Measurements from ENCODE around the gene ZGPAT. TPM values are rescaled to one million over a fixed set of nuclear protein-coding genes. Genes with fewer than 3 reads are reported as not detected.

Gene ZGPAT
- total RNA-seq, 1 donor from 2014 or later, result 27.2 TPM

DNA sequence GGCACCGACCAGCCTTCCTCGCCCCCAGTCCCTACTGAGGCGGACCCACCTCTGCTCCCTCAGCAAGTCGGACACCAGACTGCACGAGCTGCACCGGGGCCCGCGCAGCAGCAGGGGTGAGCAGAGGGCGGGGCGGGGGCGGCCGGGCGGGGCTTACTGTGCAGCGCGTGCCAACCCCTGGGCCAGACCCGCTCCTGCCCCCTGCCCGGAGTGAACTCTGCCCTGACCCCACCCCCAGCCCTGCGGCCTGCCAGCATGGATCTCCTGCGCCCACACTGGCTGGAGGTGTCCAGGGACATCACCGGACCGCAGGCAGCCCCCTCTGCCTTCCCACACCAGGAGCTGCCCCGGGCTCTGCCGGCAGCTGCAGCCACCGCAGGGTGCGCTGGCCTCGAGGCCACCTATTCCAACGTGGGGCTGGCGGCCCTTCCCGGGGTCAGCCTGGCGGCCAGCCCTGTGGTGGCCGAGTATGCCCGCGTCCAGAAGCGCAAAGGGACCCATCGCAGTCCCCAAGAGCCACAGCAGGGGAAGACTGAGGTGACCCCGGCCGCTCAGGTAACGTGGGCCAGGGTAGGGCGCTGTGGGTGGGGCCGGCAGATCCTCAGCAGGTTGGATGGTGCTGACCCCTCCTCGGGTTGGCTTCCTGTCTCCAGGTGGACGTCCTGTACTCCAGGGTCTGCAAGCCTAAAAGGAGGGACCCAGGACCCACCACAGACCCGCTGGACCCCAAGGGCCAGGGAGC, 30.3 kb downstream of the ZGPAT start:
- no peaks in the 10 kb centered on the region for H3K27me3 ChIP-seq (ENCODE audit: low read depth)
- intact Hi-C loops (cut with DNase I), result no loop called here
- ATAC-seq (no peak), DNase-seq (peak; percentile 59)
- peak overlapping the region; percentile 68 for H3K4me3 ChIP-seq
- H3K9me3 ChIP-seq, result no peaks in the 10 kb centered on the region
- H3K27ac ChIP-seq, result peak overlapping the region; percentile 82
- peaks cover 48% of the 10 kb centered on the region for H3K36me3 ChIP-seq
- H3K4me1 ChIP-seq, result peaks cover 43% of the 10 kb centered on the region
- TF ChIP-seq, protein P1, sequence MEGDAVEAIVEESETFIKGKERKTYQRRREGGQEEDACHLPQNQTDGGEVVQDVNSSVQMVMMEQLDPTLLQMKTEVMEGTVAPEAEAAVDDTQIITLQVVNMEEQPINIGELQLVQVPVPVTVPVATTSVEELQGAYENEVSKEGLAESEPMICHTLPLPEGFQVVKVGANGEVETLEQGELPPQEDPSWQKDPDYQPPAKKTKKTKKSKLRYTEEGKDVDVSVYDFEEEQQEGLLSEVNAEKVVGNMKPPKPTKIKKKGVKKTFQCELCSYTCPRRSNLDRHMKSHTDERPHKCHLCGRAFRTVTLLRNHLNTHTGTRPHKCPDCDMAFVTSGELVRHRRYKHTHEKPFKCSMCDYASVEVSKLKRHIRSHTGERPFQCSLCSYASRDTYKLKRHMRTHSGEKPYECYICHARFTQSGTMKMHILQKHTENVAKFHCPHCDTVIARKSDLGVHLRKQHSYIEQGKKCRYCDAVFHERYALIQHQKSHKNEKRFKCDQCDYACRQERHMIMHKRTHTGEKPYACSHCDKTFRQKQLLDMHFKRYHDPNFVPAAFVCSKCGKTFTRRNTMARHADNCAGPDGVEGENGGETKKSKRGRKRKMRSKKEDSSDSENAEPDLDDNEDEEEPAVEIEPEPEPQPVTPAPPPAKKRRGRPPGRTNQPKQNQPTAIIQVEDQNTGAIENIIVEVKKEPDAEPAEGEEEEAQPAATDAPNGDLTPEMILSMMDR (IDR thresholded peaks at IDR 0.05), result no peak

DNA sequence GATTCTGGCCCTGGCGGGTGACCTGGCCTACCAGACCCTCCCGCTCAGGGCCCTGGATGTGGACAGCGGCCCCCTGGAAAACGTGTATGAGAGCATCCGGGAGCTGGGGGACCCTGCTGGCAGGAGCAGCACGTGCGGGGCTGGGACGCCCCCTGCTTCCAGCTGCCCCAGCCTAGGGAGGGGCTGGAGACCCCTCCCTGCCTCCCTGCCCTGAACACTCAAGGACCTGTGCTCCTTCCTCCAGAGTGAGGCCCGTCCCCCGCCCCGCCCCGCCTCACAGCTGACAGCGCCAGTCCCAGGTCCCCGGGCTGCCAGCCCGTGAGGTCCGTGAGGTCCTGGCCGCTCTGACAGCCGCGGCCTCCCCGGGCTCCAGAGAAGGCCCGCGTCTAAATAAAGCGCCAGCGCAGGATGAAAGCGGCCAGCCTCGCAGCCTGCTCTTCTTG, 30.9 kb downstream of the ZGPAT start:
- Histone ChIP-seq H3K4me1 (peaks cover 43% of the 10 kb centered on the region), H3K27me3 (ENCODE audit: low read depth) (no peaks in the 10 kb centered on the region), H3K27ac (peak overlapping the region; percentile 82), H3K4me3 (peak overlapping the region; percentile 68), H3K9me3 (no peaks in the 10 kb centered on the region), H3K36me3 (peaks cover 48% of the 10 kb centered on the region)
- ATAC-seq, result peak; percentile 42 to 57
- DNase-seq, result peak; percentile 79
- TF ChIP-seq, protein P1 (IDR thresholded peaks at IDR 0.05), result no peak
- intact Hi-C loops (cut with DNase I), result no loop called here

- H3K9me3 ChIP-seq, result no peaks in the 10 kb centered on the region
- peak within 1 kb of the TSS; percentile 73 for H3K4me3 ChIP-seq
- DNase-seq (peak; percentile 85), ATAC-seq (peak; percentile 79 to 82)
- H3K27me3 ChIP-seq (ENCODE audit: low read depth), result no peaks in the 10 kb centered on the region
- intact Hi-C loops (cut with DNase I), result no loop called here
- peaks cover 45% of the 10 kb centered on the region for H3K36me3 ChIP-seq
- peaks cover 43% of the 10 kb centered on the region for H3K4me1 ChIP-seq
- TF ChIP-seq, protein P1 (IDR thresholded peaks at IDR 0.05), result no peak
- peak within 1 kb of the TSS; percentile 85 for H3K27ac ChIP-seq
Measured at GRCh38 chr20:63739130-63740069, 31.6 kb downstream of the ZGPAT start, which contains the start of gene SLC2A4RG. SLC2A4RG (plus strand) TSS chr20:63739776; CDS start chr20:63739913, 137 bp downstream.

DNA sequence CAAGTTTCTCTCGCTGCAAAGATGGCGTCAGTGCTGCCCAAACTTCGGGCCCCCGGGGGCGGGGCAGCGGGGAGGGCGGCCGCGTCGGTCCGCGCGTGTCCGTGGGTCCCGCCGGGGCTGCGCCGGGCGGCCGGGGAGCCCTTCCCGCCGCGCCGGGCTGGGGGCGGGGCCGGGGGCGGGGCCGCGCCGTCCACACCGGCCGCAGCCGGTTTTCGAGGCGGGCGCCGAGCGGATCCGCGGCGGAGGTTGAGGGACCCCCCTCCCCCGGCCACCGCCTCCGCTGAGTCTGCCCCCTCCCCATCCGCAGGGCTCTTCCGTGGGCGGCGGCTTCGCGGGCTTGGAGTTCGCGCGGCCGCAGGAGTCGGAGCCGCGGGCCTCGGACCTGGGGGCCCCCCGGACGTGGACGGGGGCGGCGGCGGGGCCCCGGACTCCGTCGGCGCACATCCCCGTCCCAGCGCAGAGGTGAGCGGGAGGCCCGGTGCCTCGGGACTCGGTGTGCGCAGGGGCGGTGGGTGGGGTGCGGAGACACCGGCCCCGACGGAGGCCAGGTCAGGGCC, 32.3 kb downstream of the ZGPAT start:
- Histone ChIP-seq H3K9me3 (no peaks in the 10 kb centered on the region), H3K36me3 (peaks cover 38% of the 10 kb centered on the region), H3K27ac (peak overlapping the region; percentile 85), H3K4me3 (peak overlapping the region; percentile 73), H3K4me1 (peaks cover 43% of the 10 kb centered on the region), H3K27me3 (ENCODE audit: low read depth) (no peaks in the 10 kb centered on the region)
- DNase-seq (peak; percentile 68), ATAC-seq (peak; percentile 2 to 16)
- intact Hi-C loops (cut with DNase I), result no loop called here
- TF ChIP-seq, protein P1 (IDR thresholded peaks at IDR 0.05), result no peak

All from lower lobe of right lung (tissue), 2 donors.